Daoy (cell line): ENCODE data around the gene PLEKHG2. TPM values are rescaled to one million over a fixed set of nuclear protein-coding genes. Genes with fewer than 3 reads are reported as not detected.
"Not testable (repeated sequence)": the region's sequence is repeated elsewhere in the genome, so short reads cannot be mapped to it uniquely, and the experiment has no call there.

ENCODE experiments used
- DNase-seq: peaks from one replicate; pipeline ENCODE4 v3.0.0-alpha.2; 2015; ENCODE audit warnings: low read depth
- total RNA-seq: library from RNA; depleted of rRNA; stranded (reverse); fragments of >200 nt; shearing (Covaris generic); gene quantifications from 2 replicates; pipeline ENCODE4 v1.2.3, GENCODE V29; 2014

PLEKHG2 gene
- total RNA-seq, 1 experiment from 2014 or later = 6.9 TPM

- peak; percentile 99 for DNase-seq
Measured at GRCh38 chr19:39445196-39446111, 33.0 kb downstream of the PLEKHG2 start, which contains the start of gene SUPT5H. SUPT5H (plus strand) TSS chr19:39445582; CDS start chr19:39445891, 309 bp downstream.

GRCh38 chr19:39446365-39447084 lies 34.1 kb downstream of the PLEKHG2 start:
- no peak for DNase-seq

- DNase-seq = peak; percentile 58
Measured at GRCh38 chr19:39448271-39448670, 35.8 kb downstream of the PLEKHG2 start.

GRCh38 chr19:39449116-39449797 lies 36.8 kb downstream of the PLEKHG2 start:
- no peak for DNase-seq

GRCh38 chr19:39451257-39451656 lies 38.8 kb downstream of the PLEKHG2 start:
- not testable (repeated sequence) for DNase-seq

GRCh38 chr19:39463403-39463802 lies 50.9 kb downstream of the PLEKHG2 start:
- no peak for DNase-seq

- no peak for DNase-seq
Measured at GRCh38 chr19:39465956-39466747, 53.7 kb downstream of the PLEKHG2 start.

- no peak for DNase-seq
Measured at GRCh38 chr19:39467941-39468340, 55.5 kb downstream of the PLEKHG2 start.

GRCh38 chr19:39469036-39469435 lies 56.6 kb downstream of the PLEKHG2 start:
- DNase-seq = no peak

- no peak for DNase-seq
Measured at GRCh38 chr19:39469567-39469966, 57.1 kb downstream of the PLEKHG2 start.

GRCh38 chr19:39470724-39471339 lies 58.4 kb downstream of the PLEKHG2 start:
- no peak for DNase-seq

GRCh38 chr19:39471756-39472536 lies 59.5 kb downstream of the PLEKHG2 start:
- DNase-seq = no peak

GRCh38 chr19:39472746-39473442 lies 60.4 kb downstream of the PLEKHG2 start:
- no peak for DNase-seq

- no peak for DNase-seq
Measured at GRCh38 chr19:39473443-39473960, 61.0 kb downstream of the PLEKHG2 start.

GRCh38 chr19:39474139-39474620 lies 61.7 kb downstream of the PLEKHG2 start:
- peak; percentile 49 for DNase-seq

GRCh38 chr19:39475748-39476147 lies 63.3 kb downstream of the PLEKHG2 start:
- no peak for DNase-seq
